K562 (cell line): Measurements from ENCODE around the gene GPSM3. TPM values are rescaled to one million over a fixed set of nuclear protein-coding genes. Genes with fewer than 3 reads are reported as not detected.

Experiments used
- ZNF407 ChIP-seq: fragments of 450-650 bp; IDR thresholded peaks from 2 replicates; pipeline ENCODE4 v1.6.1; 2016; ENCODE audit warnings: low read depth
- polyA plus RNA-seq, 8 experiments: library from polyadenylated mRNA; depleted of rRNA in 4 of 8; stranded (reverse) in 5 of 8; unstranded in 3 of 8; fragments of >200 nt; fragmentation: Nextera tagmentation in 2 of 8; fragmentation: Illumina TruSeq in 1 of 8; extraction: Ambion mirVana in 2 of 8; extraction: Trizol in 1 of 8; gene quantifications; 2 replicates each; pipeline versions ENCODE4 v1.2.1 to v1.2.3, GENCODE V29; 2011 to 2014; ENCODE audit warnings: inconsistent platforms in 1 of 8, missing spikeins in 1 of 8
- total RNA-seq, 7 experiments: library from RNA; depleted of rRNA in 6 of 7; stranded (reverse); fragments of >200 nt in 6 of 7; fragmentation: Illumina TruSeq in 2 of 7; extraction: Trizol in 2 of 7; gene quantifications; 2 replicates each; pipeline versions ENCODE4 v1.2.1 to v1.2.3, GENCODE V29; 2011 to 2021; ENCODE audit warnings: low replicate concordance in 1 of 7

GPSM3 gene
- total and polyA plus RNA-seq, 9 of the 15 experiments (the other 6 are each of a cell fraction or from before 2014, with no cell fraction given): 5.3 to 42.6 (median 24.4) TPM

- 0 out of 2 replicates have a peak, but pooled peaks have one; percentile 53 for TF ChIP-seq ZNF407
Measured at GRCh38 chr6:32176476-32177182, 15.8 kb downstream of the GPSM3 start (continued).
